ENCODE results near the gene ITFG1. TPM values are rescaled to one million over a fixed set of nuclear protein-coding genes. Genes with fewer than 3 reads are reported as not detected.

The ITFG1 gene
- total RNA-seq, 1 donor from 2014 or later, result 41.3 TPM

- Mint-ChIP-seq H3K27me3 (no peaks in the 10 kb centered on the region), H3K9me3 (ENCODE audit: low read depth) (peaks cover 32% of the 10 kb centered on the region), H3K4me1 (ENCODE audit: low read depth) (no peaks in the 10 kb centered on the region), H3K27ac (no peak overlapping the region), H3K4me3 (ENCODE audit: low read depth) (no peak overlapping the region), H3K36me3 (ENCODE audit: insufficient read depth) (peaks cover 31% of the 10 kb centered on the region)
- no peak for TF ChIP-seq CTCF (IDR thresholded peaks at IDR 0.05; ENCODE audit: unreplicated experiment)
- DNase-seq (ENCODE audit: low spot score, unreplicated experiment), result no peak
These were observed 31.2 kb upstream of the ITFG1 start for GRCh38 chr16:47492036-47492427.

- Mint-ChIP-seq H3K4me1 (ENCODE audit: low read depth) (no peaks in the 10 kb centered on the region), H3K27ac (no peak overlapping the region), H3K9me3 (ENCODE audit: low read depth) (peaks cover 32% of the 10 kb centered on the region), H3K27me3 (no peaks in the 10 kb centered on the region), H3K36me3 (ENCODE audit: insufficient read depth) (peaks cover 39% of the 10 kb centered on the region), H3K4me3 (ENCODE audit: low read depth) (no peak overlapping the region)
- no peak for TF ChIP-seq CTCF (IDR thresholded peaks at IDR 0.05; ENCODE audit: unreplicated experiment)
- no peak for DNase-seq (ENCODE audit: low spot score, unreplicated experiment)
These were observed 29.6 kb upstream of the ITFG1 start for GRCh38 chr16:47490471-47490870.

GRCh38 chr16:47488051-47488450, 27.2 kb upstream of the ITFG1 start:
- Mint-ChIP-seq H3K4me3 (ENCODE audit: low read depth) (no peak overlapping the region), H3K27ac (no peak overlapping the region), H3K36me3 (ENCODE audit: insufficient read depth) (peaks cover 41% of the 10 kb centered on the region), H3K9me3 (ENCODE audit: low read depth) (peaks cover 32% of the 10 kb centered on the region), H3K27me3 (no peaks in the 10 kb centered on the region), H3K4me1 (ENCODE audit: low read depth) (no peaks in the 10 kb centered on the region)
- DNase-seq (ENCODE audit: low spot score, unreplicated experiment), result no peak
- TF ChIP-seq CTCF (IDR thresholded peaks at IDR 0.05; ENCODE audit: unreplicated experiment), result no peak

- no peak overlapping the region for H3K27ac Mint-ChIP-seq
- H3K27me3 Mint-ChIP-seq, result no peaks in the 10 kb centered on the region
- TF ChIP-seq CTCF (IDR thresholded peaks at IDR 0.05; ENCODE audit: unreplicated experiment), result no peak
- DNase-seq (ENCODE audit: low spot score, unreplicated experiment), result no peak
- H3K9me3 Mint-ChIP-seq (ENCODE audit: low read depth), result peaks cover 32% of the 10 kb centered on the region
- peaks cover 38% of the 10 kb centered on the region for H3K36me3 Mint-ChIP-seq (ENCODE audit: insufficient read depth)
- H3K4me3 Mint-ChIP-seq (ENCODE audit: low read depth), result no peak overlapping the region
- H3K4me1 Mint-ChIP-seq (ENCODE audit: low read depth), result no peaks in the 10 kb centered on the region
These were observed 26.0 kb upstream of the ITFG1 start for GRCh38 chr16:47486856-47487255.

- DNase-seq (ENCODE audit: low spot score, unreplicated experiment), result no peak
- Mint-ChIP-seq H3K9me3 (ENCODE audit: low read depth) (peaks cover 12% of the 10 kb centered on the region), H3K27me3 (no peaks in the 10 kb centered on the region), H3K27ac (no peak overlapping the region), H3K4me1 (ENCODE audit: low read depth) (no peaks in the 10 kb centered on the region), H3K36me3 (ENCODE audit: insufficient read depth) (peaks cover 21% of the 10 kb centered on the region), H3K4me3 (ENCODE audit: low read depth) (no peak overlapping the region)
- TF ChIP-seq CTCF (IDR thresholded peaks at IDR 0.05; ENCODE audit: unreplicated experiment), result no peak
These were observed 22.8 kb upstream of the ITFG1 start for GRCh38 chr16:47483616-47484015.
